GM19452 (cell line): ENCODE results near the gene TBC1D12.
"Not testable (repeated sequence)": the region's sequence is repeated elsewhere in the genome, so short reads cannot be mapped to it uniquely, and the experiment has no call there.

Experiments used
- ATAC-seq: cut with Tn5 transposase; IDR thresholded peaks from one replicate; pipeline ENCODE4 v1.9.1; 2021; ENCODE audit not compliant: unreplicated experiment

The TBC1D12 gene

GRCh38 chr10:94450782-94451181, 48.4 kb downstream of the TBC1D12 start:
- ATAC-seq: no peak

DNA sequence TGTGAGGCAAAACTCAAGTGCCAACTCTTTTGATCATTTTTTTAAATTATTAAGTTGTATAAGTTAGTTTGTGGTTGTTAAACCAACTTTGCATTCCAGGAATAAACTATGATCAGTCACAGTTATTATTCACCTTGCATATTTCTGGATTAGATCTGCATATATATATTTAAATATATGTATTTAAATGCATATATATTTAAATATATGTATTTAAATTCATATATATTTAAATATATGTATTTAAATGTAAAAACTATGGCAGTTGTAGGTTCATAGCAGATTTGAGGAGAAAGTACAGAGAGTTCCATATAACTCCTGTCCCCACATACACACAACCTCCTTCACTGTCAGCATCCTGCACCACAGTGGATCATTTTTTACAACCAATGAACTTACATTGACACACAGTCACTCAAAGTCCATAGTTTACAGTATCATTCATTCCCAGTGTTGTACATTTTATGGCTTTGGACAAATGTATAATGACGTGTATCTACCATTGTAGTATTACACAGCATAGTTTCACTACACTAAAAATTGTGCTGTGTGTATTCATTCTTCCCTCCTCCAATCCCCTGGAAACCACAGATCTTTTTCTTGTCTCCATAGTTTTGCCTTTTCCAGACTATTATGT, 49.7 kb downstream of the TBC1D12 start:
- ATAC-seq: no peak

DNA sequence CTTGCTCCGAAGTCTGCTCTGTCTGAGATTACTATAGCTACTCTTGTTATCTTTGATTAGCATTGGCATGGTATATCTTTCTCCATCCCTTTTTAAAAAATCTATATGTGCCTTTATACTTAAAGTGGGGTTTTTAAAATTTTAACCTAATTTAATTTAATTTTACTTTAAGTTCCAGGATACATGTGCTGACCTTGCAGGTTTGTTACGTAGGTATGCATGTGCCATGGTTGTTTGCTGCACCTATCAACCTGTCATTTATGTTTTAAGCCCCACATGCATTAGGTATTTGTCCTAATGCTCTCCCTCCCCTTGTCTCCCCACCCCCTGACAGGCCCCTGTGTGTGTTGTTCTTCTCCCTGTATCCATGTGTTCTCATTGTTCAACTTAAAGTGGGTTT, 54.6 kb downstream of the TBC1D12 start:
- ATAC-seq: no peak

DNA sequence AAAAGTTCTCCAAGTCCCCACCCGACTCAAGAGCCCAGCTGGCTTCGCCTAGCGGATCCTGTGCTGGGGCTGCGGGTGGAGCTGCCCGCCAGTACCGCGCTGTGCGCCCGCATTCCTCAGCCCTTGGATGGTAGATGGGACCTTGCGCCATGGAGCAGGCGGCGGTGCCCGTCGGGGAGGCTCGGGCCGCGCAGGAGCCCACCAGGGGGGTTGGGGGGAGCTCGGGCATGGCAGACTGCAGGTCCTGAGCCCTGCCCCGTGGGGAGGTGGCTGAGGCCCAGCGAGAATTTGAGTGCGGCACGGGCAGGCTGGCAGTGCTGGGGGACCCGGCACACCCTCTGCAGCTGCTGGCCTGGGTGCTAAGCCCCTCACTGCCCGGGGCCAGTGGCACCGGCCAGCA, 57.0 kb downstream of the TBC1D12 start:
- no peak for ATAC-seq

GRCh38 chr10:94461503-94461902, 59.2 kb downstream of the TBC1D12 start:
- ATAC-seq: no peak

GRCh38 chr10:94462130-94462529, 59.8 kb downstream of the TBC1D12 start:
- no peak for ATAC-seq

DNA sequence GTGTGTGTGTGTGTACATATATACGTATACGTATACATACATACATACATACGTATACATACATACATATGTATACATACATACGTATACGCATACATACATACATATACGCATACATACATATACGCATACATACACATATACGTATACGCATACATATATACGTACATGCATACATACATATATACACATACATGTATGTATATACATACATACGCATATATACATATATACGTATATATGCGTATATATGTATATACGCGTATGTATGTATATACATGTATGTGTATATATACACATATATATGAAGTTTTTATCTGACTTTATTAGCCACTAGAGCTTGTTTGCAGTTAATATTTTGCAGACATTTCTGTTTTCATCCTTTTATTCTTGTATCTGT, 63.3 kb downstream of the TBC1D12 start:
- no peak for ATAC-seq

GRCh38 chr10:94481410-94481809, 79.1 kb downstream of the TBC1D12 start:
- no peak for ATAC-seq

DNA sequence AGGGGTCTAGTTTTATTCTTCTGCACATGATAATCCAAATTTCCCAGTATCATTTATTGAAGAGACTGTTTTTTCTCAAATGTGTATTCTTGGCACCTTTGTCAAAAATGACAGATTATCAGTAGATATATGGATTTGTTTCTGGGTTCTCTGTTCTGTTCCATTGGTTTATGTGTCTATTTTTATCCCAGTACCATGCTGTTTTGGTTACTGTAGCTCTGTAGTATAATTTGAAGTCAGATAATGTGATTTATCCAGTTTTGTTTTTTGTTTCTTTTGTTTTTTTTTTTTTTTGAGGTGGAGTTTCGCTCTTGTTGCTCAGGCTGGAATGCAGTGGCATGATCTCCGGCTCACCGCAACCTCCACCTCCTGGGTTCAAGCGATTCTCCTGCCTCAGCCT, 81.6 kb downstream of the TBC1D12 start:
- ATAC-seq: no peak

DNA sequence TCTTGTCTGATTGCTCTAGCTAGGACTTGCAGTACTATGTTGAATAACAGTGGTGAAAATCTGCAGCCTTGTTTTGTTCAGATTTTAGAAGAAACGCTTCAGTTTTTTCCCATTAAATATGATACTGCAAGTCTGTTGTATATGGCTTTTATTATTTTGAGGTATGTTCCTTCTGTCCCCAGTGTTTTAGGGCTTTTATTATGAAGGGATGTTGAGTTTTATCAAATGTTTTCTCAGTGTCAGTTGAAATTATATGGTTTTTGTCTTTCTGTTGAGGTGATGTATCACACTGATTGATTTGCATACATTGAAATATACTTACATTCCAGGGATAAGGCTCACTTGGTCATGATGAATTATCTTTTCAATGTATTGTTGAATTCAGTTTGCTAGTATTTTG, 82.8 kb downstream of the TBC1D12 start:
- ATAC-seq: no peak

DNA sequence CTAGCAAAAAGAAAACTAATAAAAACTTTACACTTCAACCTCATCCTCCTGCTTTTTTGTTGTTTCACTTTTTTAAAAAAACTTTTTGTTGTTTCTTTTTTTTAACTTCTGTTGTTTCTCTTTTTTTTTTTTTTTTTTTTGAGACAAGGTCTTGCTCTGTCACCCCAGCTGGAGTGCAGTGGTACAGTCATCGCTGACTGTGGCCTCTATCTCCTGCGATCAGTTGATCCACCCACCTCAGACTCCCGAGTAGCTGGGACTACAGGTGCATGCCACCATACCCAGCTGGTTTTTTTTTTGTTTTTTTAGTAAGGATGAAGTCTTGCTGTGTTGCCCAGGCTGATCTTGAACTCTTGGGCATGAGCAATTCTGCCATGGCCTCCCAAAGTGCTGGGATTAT, 85.2 kb downstream of the TBC1D12 start:
- no peak for ATAC-seq

- ATAC-seq: no peak
These were observed 86.8 kb downstream of the TBC1D12 start for GRCh38 chr10:94489107-94489506.

GRCh38 chr10:94489976-94490788, 87.8 kb downstream of the TBC1D12 start:
- no peak for ATAC-seq

GRCh38 chr10:94490789-94491039, 88.4 kb downstream of the TBC1D12 start:
- no peak for ATAC-seq

- no peak for ATAC-seq
These were observed 91.1 kb downstream of the TBC1D12 start for GRCh38 chr10:94493463-94493862.

DNA sequence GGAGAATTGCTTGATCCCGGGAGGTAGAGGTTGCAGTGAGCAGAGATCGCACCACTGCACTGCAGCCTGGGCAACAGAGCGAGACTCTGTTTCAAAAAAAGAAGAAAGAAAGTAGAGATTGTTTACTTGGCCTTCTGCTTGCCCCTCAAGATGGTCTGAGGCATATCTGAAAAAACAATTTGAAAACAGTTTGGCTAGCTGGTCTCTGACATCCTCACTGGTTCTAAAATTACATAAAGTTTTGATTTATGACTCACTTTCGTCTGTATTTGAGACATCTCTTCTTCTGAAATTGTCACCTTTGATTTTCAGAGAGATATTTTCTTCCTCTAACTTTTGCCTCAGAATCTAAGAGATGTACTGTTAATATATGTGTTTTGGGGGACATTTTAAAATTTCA, 93.7 kb downstream of the TBC1D12 start:
- no peak for ATAC-seq

- ATAC-seq: no peak
These were observed 94.3 kb downstream of the TBC1D12 start for GRCh38 chr10:94496646-94497045.

DNA sequence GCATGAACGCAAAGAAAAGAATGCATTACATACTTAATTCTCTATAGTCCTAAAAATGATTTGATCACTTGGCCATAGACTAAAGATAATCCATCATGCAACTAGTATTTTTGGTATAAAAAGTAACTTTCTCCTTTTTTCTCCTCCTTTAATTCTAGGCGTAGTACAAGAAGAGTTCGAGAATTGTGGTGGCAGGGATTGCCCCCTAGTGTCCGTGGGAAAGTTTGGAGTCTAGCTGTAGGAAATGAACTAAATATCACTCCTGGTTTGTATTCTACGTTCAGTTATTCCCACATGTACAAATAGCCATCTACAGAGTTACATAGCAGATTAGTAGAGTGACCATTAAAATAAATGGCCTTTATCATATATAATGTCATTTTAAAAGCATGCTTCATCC, 97.7 kb downstream of the TBC1D12 start:
- ATAC-seq: no peak

- no peak for ATAC-seq
These were observed 119.2 kb downstream of the TBC1D12 start for GRCh38 chr10:94521276-94522250.

DNA sequence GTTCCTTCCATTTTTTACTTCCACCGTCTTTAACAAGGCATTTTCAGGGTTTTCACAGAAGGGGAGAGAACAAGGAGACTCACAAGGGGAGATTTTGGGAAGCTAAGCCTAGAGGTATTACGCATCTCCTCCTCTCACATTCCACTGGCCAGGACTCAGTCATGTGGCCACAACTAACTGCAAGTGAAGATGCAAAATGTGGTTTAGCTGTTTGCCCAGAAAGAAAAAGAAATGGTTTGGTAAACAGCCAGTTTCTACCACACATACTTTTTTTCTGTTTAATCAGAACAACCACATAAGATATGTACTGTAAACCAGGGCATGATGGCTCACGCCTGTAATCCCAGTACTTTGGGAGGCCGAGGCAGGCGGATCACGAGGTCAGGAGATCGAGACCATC, 121.8 kb downstream of the TBC1D12 start:
- ATAC-seq: no peak

DNA sequence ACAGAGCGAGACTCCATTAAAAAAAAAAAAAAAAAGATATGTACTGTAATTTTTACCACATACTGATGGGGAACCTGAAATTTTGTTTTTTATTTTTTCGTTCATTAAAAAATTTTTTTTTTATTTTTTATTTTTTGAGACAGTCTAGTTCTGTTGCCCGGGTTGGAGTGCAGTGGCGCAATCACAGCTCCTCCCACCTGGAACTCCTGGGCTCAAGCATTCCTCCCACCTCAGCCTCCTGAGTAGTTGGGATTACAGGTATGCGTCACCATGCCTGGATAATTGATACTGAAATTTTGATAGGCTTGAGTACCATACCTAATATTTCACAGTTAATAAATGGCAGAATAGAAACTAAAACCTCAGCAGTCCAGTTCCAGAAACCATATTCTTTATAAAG, 122.4 kb downstream of the TBC1D12 start:
- ATAC-seq: no peak

DNA sequence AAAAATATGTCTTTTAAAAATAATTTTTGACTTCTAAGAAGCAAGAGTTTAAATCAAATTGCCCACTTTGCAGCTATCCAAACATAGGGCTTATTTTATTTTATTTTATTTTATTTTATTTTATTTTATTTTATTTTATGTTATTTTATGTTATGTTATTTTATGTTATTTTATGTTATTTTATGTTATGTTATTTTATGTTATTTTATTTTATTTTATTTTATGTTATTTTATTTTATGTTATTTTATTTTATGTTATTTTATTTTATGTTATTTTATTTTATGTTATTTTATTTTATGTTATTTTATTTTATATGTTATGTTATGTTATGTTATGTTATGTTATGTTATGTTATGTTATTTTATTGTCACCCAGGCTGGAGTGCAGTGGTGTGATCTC, 129.2 kb downstream of the TBC1D12 start:
- ATAC-seq: not testable (repeated sequence)
